Spinal cord (tissue), 10 donors: ENCODE data around the gene MYL5. TPM values are rescaled to one million over a fixed set of nuclear protein-coding genes. Genes with fewer than 3 reads are reported as not detected.

Experiments used
- DNase-seq, 6 donors: peaks; one replicate each; pipeline versions ENCODE4 v3.0.0 to v3.0.0-alpha.2; 2013 to 2015; ENCODE audit warnings: low spot score in 6 of 6, low read depth in 4 of 6
- H3K27ac ChIP-seq: one replicate; pipeline ENCODE4 v1.5.1; 2013; ENCODE audit warnings: low read depth, low read length, control low read depth
- H3K27me3 ChIP-seq: one replicate; pipeline ENCODE4 v1.6.1; 2013; ENCODE audit warnings: low read length; ENCODE audit not compliant: control insufficient read depth, insufficient read depth
- H3K36me3 ChIP-seq: one replicate; pipeline ENCODE4 v1.6.1; 2013; ENCODE audit warnings: low read length; ENCODE audit not compliant: control insufficient read depth, insufficient read depth
- H3K4me1 ChIP-seq: one replicate; pipeline ENCODE4 v1.6.1; 2013; ENCODE audit warnings: low read length; ENCODE audit not compliant: control insufficient read depth, insufficient read depth
- H3K4me3 ChIP-seq: one replicate; pipeline ENCODE4 v1.5.1; 2013; ENCODE audit warnings: low read depth, low read length, control low read depth
- H3K9me3 ChIP-seq: one replicate; pipeline ENCODE4 v1.6.1; 2013; ENCODE audit warnings: low read length; ENCODE audit not compliant: control insufficient read depth, insufficient read depth
- WGBS: methylation state at CpG from one replicate; pipeline ENCODE4 v1.1.5; 2013; ENCODE audit warnings: missing lambda C conversion rate; ENCODE audit not compliant: insufficient coverage; 5-methylcytosine and 5-hydroxymethylcytosine counted together
- polyA plus RNA-seq, 2 donors: library from polyadenylated mRNA; unstranded; fragments of 120-200 nt; gene quantifications; one replicate each; pipeline ENCODE4 v1.2.1, GENCODE V29; 2013; ENCODE audit not compliant: insufficient read length in 2 of 2
- total RNA-seq, 2 donors: library from RNA; depleted of rRNA in 1 of 2; stranded (reverse); fragments of 120-200 nt in 1 of 2; fragments of >200 nt in 1 of 2; gene quantifications; one replicate each; pipeline versions ENCODE4 v1.2.3 to v1.2.4, GENCODE V29; 2013 to 2014
- donor health status: healthy.

The MYL5 gene
- total and polyA plus RNA-seq, 4 donors, result 5.8 to 27.3 (median 18.0) TPM

- Histone ChIP-seq H3K4me3 (no peak overlapping the region), H3K4me1 (peaks cover 17% of the 10 kb centered on the region), H3K36me3 (peaks cover 39% of the 10 kb centered on the region), H3K9me3 (no peaks in the 10 kb centered on the region), H3K27ac (no peak overlapping the region), H3K27me3 (peaks cover 3% of the 10 kb centered on the region)
- WGBS, result 82% methylated on average over 36 of the region's 58 CpGs
- DNase-seq, result no peak
Measured at GRCh38 chr4:656436-657337, 17.7 kb upstream of the MYL5 start.

GRCh38 chr4:657338-657833 lies 17.0 kb upstream of the MYL5 start:
- H3K27ac ChIP-seq, result no peak overlapping the region
- H3K27me3 ChIP-seq, result no peaks in the 10 kb centered on the region
- DNase-seq, result no peak

GRCh38 chr4:657834-658667 lies 16.3 kb upstream of the MYL5 start:
- no peaks in the 10 kb centered on the region for H3K9me3 ChIP-seq
- H3K27ac ChIP-seq, result no peak overlapping the region
- DNase-seq, result peak in 2 of 6 donors; percentile 1 to 42
- peaks cover 49% of the 10 kb centered on the region for H3K36me3 ChIP-seq
- WGBS, result 90% methylated on average over 25 of the region's 27 CpGs
- no peaks in the 10 kb centered on the region for H3K27me3 ChIP-seq
- H3K4me3 ChIP-seq, result no peak overlapping the region
- H3K4me1 ChIP-seq, result peaks cover 18% of the 10 kb centered on the region

More at GRCh38 chr4:657338-657833, 17.0 kb upstream of the MYL5 start:
- Histone ChIP-seq H3K9me3 (no peaks in the 10 kb centered on the region), H3K36me3 (peaks cover 46% of the 10 kb centered on the region), H3K4me3 (no peak overlapping the region), H3K4me1 (peaks cover 13% of the 10 kb centered on the region)
- WGBS, result 85% methylated on average over 23 of the region's 23 CpGs

GRCh38 chr4:658681-659667 lies 15.4 kb upstream of the MYL5 start:
- peaks cover 49% of the 10 kb centered on the region for H3K36me3 ChIP-seq
- H3K4me3 ChIP-seq, result no peak overlapping the region
- H3K27me3 ChIP-seq, result no peaks in the 10 kb centered on the region
- H3K4me1 ChIP-seq, result peaks cover 18% of the 10 kb centered on the region
- WGBS, result 95% methylated on average over 31 of the region's 32 CpGs
- DNase-seq, result no peak
- no peaks in the 10 kb centered on the region for H3K9me3 ChIP-seq
- H3K27ac ChIP-seq, result no peak overlapping the region

GRCh38 chr4:659851-660250 lies 14.5 kb upstream of the MYL5 start:
- 98% methylated on average over 4 of the region's 8 CpGs for WGBS
- Histone ChIP-seq H3K27ac (no peak overlapping the region), H3K4me3 (no peak overlapping the region), H3K36me3 (peaks cover 49% of the 10 kb centered on the region), H3K4me1 (peaks cover 27% of the 10 kb centered on the region), H3K27me3 (no peaks in the 10 kb centered on the region), H3K9me3 (no peaks in the 10 kb centered on the region)
- no peak for DNase-seq

- peaks cover 33% of the 10 kb centered on the region for H3K4me1 ChIP-seq
- peaks cover 50% of the 10 kb centered on the region for H3K36me3 ChIP-seq
- H3K27ac ChIP-seq, result no peak overlapping the region
- no peak for DNase-seq
- no peaks in the 10 kb centered on the region for H3K27me3 ChIP-seq
- WGBS, result 95% methylated on average over 10 of the region's 10 CpGs
- no peak overlapping the region for H3K4me3 ChIP-seq
- H3K9me3 ChIP-seq, result no peaks in the 10 kb centered on the region
Measured at GRCh38 chr4:660401-660800, 13.9 kb upstream of the MYL5 start.

- no peaks in the 10 kb centered on the region for H3K9me3 ChIP-seq
- no peaks in the 10 kb centered on the region for H3K27me3 ChIP-seq
- H3K4me1 ChIP-seq, result peaks cover 36% of the 10 kb centered on the region
- H3K4me3 ChIP-seq, result no peak overlapping the region
- H3K27ac ChIP-seq, result no peak overlapping the region
- peaks cover 55% of the 10 kb centered on the region for H3K36me3 ChIP-seq
- no peak for DNase-seq
- 93% methylated on average over 3 of the region's 3 CpGs for WGBS
Measured at GRCh38 chr4:661231-661630, 13.1 kb upstream of the MYL5 start.

GRCh38 chr4:661881-662761 lies 12.2 kb upstream of the MYL5 start:
- no peak for DNase-seq
- WGBS, result 95% methylated on average over 41 of the region's 42 CpGs
- Histone ChIP-seq H3K27me3 (no peaks in the 10 kb centered on the region), H3K9me3 (no peaks in the 10 kb centered on the region), H3K4me3 (no peak overlapping the region), H3K36me3 (peaks cover 63% of the 10 kb centered on the region), H3K27ac (no peak overlapping the region), H3K4me1 (peaks cover 36% of the 10 kb centered on the region)
